Dedifferentiated amniotic fluid mesenchymal stem cell (primary cell): ENCODE measurements around the gene CACNA1H.

Experiments
- DNase-seq: peaks from one replicate; pipeline ENCODE4 v3.0.0-alpha.2; 2016; ENCODE audit errors: extremely low spot score

Gene CACNA1H

DNA sequence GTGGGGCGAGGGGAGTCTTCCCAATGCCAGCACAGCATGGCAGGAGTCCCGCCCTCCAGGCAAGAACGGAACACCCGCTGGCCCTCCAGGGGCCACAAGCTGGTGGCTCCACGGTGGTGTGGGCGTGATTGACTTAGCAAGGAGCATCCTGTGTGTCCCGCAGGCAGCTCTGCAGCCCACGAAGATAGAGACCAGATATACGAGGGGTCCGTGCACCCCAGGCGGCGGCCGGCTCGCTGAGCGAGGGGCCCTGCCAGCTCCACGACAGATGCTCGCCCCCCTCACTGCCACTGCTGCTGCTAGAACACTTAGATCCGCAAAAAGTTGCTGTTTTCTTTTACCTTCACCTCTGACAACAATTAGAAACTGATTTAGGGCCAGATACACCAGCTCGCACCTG, 10.0 kb upstream of the CACNA1H start:
- no peak for DNase-seq

DNA sequence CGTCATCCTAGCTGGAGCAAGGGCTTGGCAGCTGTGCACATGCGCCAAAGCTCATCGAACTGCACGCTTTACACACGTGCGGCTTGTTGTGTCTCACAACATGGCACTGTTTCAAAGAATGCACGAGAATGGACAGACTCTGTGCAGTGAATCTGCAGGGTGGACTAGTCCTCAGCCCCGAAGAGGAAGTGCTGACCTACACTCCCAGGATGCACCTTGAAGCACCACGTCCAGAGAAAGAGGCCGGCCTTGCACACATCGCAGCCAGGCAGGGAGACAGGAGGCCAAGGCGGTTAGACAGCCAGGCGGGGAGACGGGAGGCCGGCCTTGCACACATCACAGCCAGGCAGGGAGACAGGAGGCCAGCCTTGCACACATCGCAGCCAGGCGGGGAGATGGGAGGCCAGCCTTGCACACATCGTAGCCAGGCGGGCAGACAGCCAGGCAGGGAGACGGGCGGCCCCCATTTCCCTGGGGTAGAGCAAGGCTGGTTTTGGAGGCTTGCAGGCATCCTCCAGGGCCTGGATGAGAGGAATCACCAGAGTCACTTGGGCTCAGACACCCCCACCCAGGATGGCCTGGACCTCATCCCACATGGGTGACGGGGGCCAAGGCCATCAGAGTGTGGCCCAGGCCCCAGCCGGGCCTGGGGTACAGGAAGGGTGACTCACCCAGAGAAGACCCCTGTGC, 9.0 kb upstream of the CACNA1H start:
- no peak for DNase-seq

DNA sequence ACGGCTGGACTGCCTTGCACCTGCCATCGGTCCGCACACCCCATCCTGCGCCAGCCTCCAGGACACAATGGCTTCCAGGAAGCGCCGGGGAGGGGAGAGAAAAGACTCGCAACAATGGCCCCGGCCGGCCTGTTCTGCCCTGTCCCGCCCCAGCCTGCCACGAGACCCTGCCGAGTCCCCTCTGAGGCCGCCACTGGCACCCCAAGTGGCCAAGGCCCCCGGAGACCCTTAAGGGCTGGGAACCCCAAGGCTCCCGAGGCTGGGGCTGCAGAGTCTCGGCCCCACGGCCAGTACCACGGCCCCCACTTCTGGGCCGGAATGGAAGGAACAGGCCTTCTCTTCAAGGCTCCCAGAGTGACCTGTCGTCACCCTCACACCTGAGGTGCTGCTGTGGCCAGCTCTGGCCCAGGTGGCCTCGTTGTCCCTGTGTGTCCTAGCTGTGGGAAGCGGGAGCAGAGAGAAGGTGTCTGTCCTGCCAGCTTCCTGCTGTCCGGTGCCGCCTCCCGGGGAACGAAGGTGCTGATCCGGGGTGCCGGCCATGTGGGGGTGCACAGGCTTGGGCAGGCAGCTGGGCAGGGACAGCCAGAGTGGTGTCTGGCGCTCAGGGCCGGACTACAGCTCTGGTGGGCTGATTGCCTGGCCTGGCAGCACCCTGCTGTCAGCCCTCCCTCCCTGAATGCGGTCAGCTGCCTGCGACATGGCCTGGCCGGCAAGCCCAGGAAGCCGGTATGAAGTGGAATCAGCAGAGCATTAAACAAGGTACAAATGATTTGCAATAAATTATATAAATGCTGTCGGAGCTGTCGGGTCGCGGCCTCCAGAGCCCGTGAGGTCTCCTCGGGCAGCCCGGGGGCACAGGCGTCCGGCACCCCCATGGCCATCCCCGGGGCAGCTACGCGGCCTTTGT, 8.2 kb upstream of the CACNA1H start:
- DNase-seq = no peak

DNA sequence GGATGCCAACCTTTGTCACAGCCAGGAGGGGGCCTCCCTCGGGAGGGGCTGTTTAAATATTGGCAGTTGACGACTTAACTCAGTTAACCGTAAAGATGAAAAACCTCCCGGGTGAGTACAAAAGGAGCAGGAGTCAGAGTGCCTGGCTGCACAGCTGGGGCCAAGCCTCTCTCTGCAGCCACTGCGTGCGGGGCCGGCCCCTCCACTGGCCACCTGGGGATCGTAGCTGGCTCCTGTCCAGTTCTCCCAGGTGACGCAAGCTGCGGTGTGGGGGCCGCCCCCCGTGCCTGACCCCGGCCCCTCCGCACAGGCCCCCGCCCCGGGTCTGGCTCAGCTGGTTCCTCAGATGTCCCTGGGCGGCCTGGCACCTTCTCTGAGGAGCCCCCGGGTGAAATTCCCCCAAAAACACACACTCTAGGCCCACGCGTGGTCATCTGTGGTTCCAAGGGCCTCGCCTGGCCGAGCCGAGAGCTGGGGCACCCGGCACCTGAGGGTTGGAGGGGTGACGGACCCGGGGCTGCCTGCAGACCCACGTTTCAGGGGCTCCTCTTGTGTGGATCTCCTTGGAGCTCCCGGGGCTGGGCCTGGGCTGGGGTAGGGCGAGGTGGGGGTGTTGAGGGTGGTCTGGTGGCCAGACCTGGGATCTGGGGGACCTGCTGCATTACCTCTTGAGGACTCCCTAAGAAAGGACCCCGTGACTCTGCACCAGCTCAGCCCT, 7.4 kb upstream of the CACNA1H start:
- no peak for DNase-seq

DNA sequence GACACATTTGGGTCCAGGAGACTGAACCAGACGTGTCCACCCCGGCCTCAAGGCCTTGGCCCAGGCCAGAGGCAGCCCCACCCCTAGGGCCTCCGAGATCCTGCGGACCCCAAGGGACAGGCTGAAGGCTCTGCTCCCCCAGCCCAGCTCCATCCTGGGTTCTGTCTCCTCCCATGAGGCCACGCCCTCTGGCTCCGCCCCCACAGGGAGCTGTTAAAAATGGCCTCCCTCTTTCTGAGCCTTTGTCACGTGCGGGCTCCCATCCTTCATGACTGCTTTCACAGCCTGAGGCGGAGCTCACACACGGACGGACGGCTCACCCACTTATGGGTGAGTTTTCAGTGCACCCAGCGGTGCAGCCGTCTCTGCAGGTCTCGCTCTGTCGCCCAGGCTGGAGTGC, 6.5 kb upstream of the CACNA1H start:
- DNase-seq = no peak

DNA sequence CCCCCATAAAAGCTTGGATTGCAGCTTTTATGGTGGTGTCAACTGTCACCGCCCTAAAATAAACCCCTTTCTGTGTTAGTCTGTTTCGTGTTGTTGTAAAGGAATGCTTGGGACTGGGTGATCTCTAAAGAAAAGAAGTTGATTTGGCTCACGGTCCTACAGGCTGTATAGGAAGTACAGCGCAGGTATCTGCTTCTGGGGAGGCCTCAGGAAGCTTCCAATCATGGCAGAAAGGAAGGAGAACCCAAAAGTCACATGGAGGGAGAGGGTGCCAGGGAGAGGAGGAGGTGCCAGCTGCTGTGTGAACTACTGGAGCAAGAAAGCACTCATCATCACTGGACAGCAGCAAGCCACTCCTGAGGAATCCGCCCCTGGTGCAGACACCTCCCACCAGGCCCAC, 5.9 kb upstream of the CACNA1H start:
- DNase-seq = no peak

DNA sequence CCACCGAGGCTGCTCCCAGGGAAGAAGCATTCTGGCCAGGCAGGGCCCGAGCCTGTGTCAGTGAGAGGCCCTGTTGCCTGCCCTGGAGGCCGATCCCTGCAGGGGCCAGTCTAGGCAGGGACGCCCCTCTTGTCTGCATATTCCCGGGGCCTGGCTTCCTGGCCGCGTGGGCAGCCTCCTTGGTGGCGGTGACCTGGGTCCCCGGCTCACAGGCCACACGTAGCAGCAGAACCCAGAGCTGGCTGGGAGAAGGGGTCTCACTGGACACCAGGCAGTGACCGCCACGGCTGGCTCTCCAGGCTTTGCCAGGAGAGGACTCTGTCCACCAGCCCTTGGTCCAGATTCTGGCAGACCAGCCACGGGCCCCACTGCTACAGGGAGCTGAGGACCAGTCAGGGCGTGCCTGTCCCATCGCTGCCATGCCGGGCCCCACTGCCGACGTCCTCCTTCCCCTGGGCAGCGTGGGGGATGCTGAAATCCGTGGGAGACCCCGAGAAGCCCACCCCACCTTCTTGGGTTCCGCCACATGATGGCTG, 3.7 kb upstream of the CACNA1H start:
- no peak for DNase-seq

DNA sequence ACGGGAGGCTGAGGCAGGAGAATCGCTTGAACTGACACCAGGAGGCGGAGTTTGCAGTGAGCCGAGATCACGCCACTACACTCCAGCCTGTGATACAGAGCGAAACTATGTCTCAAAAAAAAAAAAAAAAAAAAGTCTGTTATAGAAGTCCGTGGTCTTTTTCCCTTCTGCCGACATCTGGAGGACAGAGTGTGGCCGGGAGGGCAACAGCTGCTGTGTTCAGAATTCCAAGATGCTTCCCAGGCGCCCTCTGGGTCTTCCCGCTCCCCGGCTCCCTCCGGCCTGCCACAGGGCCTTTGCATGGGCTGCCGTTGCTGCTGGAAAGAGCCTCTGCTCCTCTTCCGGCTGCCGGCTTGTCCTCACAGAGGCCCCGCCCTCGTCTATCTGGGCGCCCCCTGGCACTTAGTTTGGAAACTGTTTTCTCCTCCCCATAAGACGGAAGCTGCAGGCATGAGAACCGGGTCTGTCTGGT, 2.4 kb upstream of the CACNA1H start:
- DNase-seq = peak; percentile 16

DNA sequence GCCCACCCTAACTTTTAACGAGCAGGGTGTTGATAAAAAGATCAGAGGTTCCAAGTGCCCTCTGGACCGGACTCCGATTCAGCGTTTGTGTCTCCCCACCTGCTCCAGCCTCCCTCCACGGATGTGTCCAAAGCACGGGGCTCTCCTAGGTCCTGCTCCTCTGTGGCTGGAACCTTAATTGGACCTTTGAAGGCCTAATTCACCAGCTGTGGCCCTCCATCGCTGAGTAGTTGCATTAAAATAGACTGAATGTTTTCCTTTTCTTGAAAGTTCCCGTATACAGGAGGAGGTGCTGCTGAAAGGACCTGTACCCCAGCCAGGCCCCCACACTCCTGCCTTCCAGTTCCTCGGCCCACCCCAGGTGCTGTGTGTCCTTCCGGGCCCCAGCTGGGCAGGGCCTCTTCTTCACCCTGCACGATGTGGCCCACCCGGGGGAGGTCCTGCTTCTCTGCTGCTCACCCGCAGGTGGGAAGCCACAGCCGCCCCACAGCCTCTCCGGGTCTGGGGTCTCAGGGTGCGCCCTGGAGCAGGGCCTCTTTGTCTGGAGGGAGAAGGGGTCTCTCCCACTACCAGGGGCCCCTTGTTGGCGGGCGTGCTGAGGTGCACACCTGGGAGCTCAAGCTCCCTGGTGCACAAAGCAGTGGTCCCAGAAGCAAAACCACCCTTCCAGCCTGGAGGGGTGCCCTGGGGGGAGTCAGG, 1.3 kb upstream of the CACNA1H start:
- no peak for DNase-seq

DNA sequence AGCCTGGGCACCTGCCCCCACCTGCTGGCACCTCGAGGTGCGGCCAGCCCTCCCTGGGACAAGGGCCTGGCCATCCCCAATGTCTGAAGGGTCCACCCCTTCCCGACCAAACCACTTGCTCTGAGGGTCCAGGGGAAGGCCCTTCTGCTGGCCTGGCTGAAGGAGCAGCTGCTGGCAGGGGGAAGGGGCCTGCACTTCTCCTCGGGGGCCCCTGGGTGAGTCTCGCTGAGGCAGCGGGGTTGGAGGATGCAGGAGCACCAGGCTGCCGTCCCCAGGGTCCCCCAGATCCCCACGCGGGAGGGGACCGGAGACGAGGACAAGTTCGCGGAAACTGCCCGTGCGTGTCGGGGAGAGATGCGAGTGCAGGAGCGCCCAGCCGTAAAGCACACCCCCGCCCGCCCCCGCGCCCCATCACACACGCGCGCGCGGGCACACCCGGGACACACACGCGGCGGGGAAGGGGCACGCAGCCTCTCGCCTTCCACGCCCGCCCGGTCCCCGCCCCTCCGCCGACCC, 725 bp upstream of the CACNA1H start:
- DNase-seq = no peak

DNA sequence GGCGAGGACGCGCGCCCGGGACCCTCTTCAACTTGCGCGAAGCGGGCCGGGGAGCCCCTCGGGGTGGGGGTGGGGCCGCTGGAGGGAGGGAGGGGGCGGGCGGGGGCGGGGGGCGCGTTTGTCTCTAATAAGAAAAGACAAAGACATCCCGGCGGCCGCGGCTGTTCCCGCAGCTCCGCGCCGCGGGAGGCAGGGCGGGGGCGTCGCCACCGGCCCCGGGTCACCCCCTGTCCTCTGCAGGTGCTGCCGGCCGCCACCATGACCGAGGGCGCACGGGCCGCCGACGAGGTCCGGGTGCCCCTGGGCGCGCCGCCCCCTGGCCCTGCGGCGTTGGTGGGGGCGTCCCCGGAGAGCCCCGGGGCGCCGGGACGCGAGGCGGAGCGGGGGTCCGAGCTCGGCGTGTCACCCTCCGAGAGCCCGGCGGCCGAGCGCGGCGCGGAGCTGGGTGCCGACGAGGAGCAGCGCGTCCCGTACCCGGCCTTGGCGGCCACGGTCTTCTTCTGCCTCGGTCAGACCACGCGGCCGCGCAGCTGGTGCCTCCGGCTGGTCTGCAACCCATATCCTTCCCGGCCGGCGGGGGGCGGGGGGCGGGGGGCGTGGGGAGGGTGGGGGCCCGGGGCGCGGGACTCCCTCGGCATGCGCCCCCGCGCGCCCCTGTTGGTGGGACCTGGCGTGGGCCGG, 714 bp downstream of the CACNA1H start:
- DNase-seq = no peak

DNA sequence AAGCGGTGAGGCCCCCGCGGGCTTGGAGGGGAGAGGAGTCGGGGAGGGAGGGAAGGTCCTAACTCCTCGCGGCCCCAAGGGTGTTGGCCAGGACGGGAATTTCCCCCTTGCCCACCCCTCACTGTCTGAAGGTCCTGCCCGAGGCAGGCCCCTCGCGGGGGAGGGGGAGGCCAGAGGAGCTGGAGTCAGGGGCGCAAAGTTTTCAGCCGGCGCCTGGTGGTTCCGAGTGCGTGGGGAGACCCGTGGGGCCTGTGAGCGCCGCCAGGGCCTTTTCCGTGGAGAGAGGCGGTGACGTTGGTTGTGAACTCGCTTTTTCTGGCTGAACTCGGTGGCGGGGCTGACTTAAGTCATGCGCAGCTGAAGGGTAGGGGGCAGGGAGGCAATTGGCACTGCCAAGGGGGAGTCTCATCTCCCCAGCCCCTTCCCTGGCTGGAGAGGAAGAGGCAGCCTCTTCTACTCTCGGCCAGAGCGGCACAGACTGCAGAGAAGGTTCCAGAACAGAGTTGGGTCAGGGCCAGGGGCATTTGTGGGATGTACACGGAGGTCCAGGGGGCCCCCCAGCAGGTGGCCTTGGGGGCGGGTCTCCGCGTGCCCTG, 1.5 kb downstream of the CACNA1H start:
- DNase-seq = no peak

DNA sequence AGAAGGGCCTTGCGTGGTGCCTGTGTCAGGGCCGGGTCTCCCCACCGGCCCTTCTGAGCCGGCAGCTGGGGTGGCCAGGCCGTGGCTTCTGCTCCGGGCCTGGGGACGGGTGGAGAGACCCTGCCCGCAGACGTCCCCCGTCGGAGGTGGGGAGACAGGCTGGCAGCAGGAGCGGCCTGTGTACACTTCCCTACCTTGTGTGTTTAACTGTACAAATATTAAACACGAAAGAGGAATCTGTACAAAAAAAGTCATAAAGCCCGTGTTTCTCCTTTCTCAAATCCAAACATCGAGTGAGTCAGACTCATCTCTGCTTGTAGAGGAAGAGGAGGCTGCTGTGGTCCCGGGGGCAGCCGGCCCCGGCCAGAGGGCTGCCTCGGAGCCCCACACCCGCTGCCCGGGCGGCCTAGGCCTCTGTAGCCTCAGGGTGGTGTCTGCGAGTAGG, 2.0 kb downstream of the CACNA1H start:
- no peak for DNase-seq

DNA sequence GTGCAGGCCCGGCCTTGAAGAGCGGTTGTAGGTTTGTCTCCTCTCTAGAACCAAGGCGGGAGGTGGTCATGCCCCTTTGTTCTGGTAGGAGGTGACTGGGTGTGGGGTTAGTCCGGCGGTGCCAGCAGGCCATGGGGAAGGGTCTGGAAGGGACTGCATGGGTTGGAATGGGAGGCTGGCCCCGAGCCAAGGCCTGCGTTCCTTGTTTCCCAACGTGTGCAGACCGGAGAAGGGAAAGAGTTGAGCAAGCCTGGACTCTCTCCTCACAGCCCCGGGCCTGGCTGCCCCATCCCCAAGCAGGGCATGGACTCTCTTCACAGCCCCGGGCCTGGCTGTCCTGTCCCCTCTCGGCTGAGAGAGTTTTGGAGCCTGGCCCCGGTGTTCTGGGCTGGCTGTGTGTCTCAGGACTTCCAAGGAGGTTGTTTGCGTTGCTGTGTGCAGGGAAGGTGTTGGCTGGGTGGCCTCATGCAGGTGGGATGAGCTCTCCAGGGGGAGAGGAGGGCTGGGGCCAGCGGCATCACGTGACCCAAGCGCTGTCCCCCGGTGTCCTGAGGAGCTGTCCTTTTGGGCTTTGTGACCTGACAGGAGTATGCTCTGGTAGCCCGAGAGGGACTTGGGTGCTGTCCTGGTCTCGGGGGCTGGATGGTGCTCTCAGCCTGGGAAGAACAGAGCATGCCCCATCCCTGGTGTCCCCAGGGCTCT, 2.6 kb downstream of the CACNA1H start:
- DNase-seq = no peak

DNA sequence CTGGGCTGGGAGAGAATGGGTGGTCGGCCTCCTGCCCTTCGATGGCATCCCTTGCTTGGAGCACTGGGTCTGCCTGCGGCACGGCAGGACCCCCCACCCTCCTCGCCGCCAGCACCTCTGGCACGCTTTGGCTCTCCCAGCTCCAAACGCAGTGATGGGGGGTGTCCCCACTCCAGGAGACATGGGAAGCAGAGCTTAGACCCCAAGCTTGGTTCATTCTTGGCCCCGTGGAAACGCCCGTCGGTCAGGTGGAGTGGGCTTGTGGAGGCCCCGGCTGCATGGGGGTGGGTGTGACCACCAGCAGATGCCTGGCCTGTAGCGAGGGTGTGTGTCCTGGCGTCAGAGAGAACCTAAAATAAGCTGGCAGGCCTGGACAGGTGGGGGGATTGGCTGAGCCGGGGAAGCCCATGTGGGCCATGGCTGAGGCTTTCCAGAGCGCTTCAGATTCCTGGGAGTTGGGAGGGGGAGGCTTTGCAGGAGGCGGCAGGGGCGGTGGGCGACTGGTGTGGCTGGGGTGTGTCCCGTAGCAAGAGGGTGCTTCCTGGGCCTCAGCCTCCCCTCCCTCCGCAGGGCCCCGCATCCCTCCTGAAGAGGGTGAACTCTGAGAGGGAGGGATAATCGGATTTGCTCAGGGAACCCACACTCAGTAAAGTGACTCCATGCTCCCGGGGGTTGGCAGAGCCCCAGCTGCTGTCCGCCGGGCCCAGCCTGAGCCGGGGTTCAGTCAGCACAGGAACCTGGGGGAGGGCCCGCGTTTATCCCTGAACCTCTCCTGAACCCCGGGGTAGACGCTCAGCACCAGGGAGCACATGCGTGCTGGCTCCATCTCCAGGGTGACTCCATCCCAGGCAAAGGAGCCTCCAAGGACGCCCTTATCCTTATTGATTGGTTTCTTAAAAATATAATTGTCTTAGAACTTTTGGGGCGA, 3.4 kb downstream of the CACNA1H start:
- no peak for DNase-seq

DNA sequence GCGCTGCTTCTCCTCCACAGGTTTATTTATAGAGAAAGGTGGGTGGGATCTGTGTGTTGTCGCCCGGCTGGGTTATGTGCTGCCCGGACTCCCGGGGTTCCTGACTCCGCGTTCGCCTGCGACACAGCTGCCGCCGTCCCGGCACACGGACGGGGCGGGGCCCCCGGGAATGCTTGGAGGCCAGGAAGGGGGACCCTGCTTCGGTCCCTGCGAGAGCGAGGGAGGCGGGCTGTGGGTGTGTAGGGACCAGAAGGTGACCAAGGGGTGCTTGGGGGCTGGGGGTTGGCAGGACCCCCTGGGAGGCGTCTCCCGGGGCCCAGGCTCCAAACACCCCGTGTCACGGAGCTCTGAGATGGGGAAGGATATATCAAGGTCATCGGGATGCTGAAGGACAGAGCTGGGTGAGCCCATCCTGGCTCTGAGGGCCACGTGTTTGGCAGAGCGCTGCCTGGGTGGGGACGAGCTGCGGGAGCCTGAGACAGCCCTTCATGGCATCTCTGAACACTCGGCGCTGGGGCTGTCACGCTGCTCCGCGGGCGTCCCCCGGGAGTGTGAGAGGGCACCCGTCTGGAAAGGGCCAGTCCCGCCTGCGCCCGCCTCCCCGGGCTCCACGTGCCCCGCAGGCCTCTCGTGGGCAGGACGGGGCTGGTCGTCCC, 4.2 kb downstream of the CACNA1H start:
- no peak for DNase-seq

DNA sequence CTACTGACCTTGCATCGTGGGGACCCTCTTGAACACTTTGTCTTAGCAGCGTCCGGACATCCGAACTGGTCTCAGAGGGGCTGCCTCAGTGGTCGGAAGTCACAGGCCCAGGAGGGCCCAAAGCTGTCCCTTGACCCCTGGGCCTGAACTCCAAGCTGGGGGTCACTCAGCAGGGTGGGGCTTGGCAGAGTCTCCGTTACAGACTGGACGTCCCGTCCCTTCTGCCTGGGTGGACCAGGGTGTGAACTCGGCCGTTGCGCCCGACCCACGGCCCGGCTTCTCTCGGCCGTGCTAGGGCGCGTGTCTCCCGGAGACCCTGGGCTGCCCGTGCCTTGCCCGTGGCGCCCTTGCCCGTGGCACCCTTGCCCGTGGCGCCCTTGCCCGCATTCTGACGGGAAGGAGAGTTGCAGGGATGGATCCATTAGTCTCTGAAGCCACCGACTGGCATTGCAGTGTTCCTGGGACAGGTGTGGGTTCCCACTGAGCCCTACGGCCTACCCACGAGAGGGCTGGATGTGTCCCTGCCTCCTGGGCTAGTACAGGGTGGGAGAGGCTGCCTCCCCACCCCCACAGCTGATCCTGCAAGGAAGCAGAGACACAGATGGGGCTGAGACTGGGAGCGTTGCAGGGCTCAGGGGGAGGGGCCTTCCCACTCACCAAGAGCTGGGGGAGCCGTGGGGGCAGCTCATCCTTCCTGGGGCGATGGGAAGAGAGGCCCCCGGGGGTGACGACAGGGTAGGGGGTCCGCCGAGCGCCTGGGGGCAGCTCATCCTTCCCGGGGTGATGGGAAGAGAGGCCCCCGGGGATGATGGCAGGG, 4.9 kb downstream of the CACNA1H start:
- DNase-seq = no peak
